ENCODE data around the gene TNS1.

TNS1 gene

GRCh38 chr2:217805668-217806481 is 196.9 kb downstream of the TNS1 start:
- no peaks in the 10 kb centered on the region for H3K79me2 ChIP-seq (ENCODE audit: low read length)
- no peaks in the 10 kb centered on the region for H3K36me3 ChIP-seq (replicated peaks; ENCODE audit: insufficient read depth, low read length)
- H3K27ac ChIP-seq (ENCODE audit: low read length): no peak overlapping the region
- no peaks in the 10 kb centered on the region for H3F3A ChIP-seq (ENCODE audit: insufficient read depth, low read length)
- no peak overlapping the region for H2AFZ ChIP-seq (ENCODE audit: low read length)
- no peaks in the 10 kb centered on the region for H3K9me3 ChIP-seq (replicated peaks; ENCODE audit: insufficient read depth, low read length)
- no peak overlapping the region for H3K9ac ChIP-seq (ENCODE audit: low read length)
- H3K4me2 ChIP-seq (ENCODE audit: low read depth, low read length): no peak overlapping the region
- TF ChIP-seq EZH2phosphoT487 (IDR thresholded peaks at IDR 0.05; ENCODE audit: low read length) (no peak), EZH2 (optimal IDR thresholded peaks at IDR 0.05; ENCODE audit: low read depth, low read length) (no peak), CTCF (IDR thresholded peaks at IDR 0.05; ENCODE audit: low read length) (no peak)
- no peaks in the 10 kb centered on the region for H3K4me1 ChIP-seq (ENCODE audit: low read length)
- H3K9me2 ChIP-seq (replicated peaks; ENCODE audit: insufficient read depth, low read length): no peaks in the 10 kb centered on the region
- H4K20me1 ChIP-seq (ENCODE audit: insufficient read depth, low read length): no peaks in the 10 kb centered on the region
- H3K27me3 ChIP-seq (replicated peaks; ENCODE audit: insufficient read depth, low read length): no peaks in the 10 kb centered on the region
- no peak for DNase-seq
- H3K4me3 ChIP-seq (ENCODE audit: low read length): no peak overlapping the region

GRCh38 chr2:217804791-217805667 is 197.8 kb downstream of the TNS1 start:
- Histone ChIP-seq H3K9ac (ENCODE audit: low read length) (no peak overlapping the region), H3F3A (ENCODE audit: insufficient read depth, low read length) (no peaks in the 10 kb centered on the region), H3K79me2 (ENCODE audit: low read length) (no peaks in the 10 kb centered on the region), H4K20me1 (ENCODE audit: insufficient read depth, low read length) (no peaks in the 10 kb centered on the region), H3K4me1 (ENCODE audit: low read length) (no peaks in the 10 kb centered on the region), H3K27me3 (replicated peaks; ENCODE audit: insufficient read depth, low read length) (no peaks in the 10 kb centered on the region), H3K4me2 (ENCODE audit: low read depth, low read length) (no peak overlapping the region), H3K4me3 (ENCODE audit: low read length) (no peak overlapping the region), H3K27ac (ENCODE audit: low read length) (no peak overlapping the region), H3K36me3 (replicated peaks; ENCODE audit: insufficient read depth, low read length) (no peaks in the 10 kb centered on the region), H3K9me2 (replicated peaks; ENCODE audit: insufficient read depth, low read length) (no peaks in the 10 kb centered on the region), H3K9me3 (replicated peaks; ENCODE audit: insufficient read depth, low read length) (no peaks in the 10 kb centered on the region), H2AFZ (ENCODE audit: low read length) (no peak overlapping the region)
- TF ChIP-seq CTCF (IDR thresholded peaks at IDR 0.05; ENCODE audit: low read length) (no peak), EZH2 (optimal IDR thresholded peaks at IDR 0.05; ENCODE audit: low read depth, low read length) (no peak), EZH2phosphoT487 (IDR thresholded peaks at IDR 0.05; ENCODE audit: low read length) (no peak)
- no peak for DNase-seq

GRCh38 chr2:217804338-217804737 is 198.5 kb downstream of the TNS1 start:
- H3K27me3 ChIP-seq (replicated peaks; ENCODE audit: insufficient read depth, low read length): no peaks in the 10 kb centered on the region
- no peak overlapping the region for H3K4me3 ChIP-seq (ENCODE audit: low read length)
- H3K9ac ChIP-seq (ENCODE audit: low read length): no peak overlapping the region
- H3K9me2 ChIP-seq (replicated peaks; ENCODE audit: insufficient read depth, low read length): no peaks in the 10 kb centered on the region
- H4K20me1 ChIP-seq (ENCODE audit: insufficient read depth, low read length): no peaks in the 10 kb centered on the region
- H3K36me3 ChIP-seq (replicated peaks; ENCODE audit: insufficient read depth, low read length): no peaks in the 10 kb centered on the region
- no peak overlapping the region for H3K27ac ChIP-seq (ENCODE audit: low read length)
- no peak for TF ChIP-seq EZH2phosphoT487 (IDR thresholded peaks at IDR 0.05; ENCODE audit: low read length)
- no peak for TF ChIP-seq EZH2 (optimal IDR thresholded peaks at IDR 0.05; ENCODE audit: low read depth, low read length)
- TF ChIP-seq CTCF (IDR thresholded peaks at IDR 0.05; ENCODE audit: low read length): no peak
- no peak overlapping the region for H3K4me2 ChIP-seq (ENCODE audit: low read depth, low read length)
- no peaks in the 10 kb centered on the region for H3K79me2 ChIP-seq (ENCODE audit: low read length)
- no peaks in the 10 kb centered on the region for H3F3A ChIP-seq (ENCODE audit: insufficient read depth, low read length)
- H3K9me3 ChIP-seq (replicated peaks; ENCODE audit: insufficient read depth, low read length): no peaks in the 10 kb centered on the region
- no peak overlapping the region for H2AFZ ChIP-seq (ENCODE audit: low read length)
- no peak for DNase-seq
- H3K4me1 ChIP-seq (ENCODE audit: low read length): no peaks in the 10 kb centered on the region

Measured in MM.1S (cell line).